Bronchial epithelial cell (primary cell): Measurements from ENCODE around the gene PCED1B. TPM values are rescaled to one million over a fixed set of nuclear protein-coding genes. Genes with fewer than 3 reads are reported as not detected.
"Not testable (repeated sequence)": the region's sequence is repeated elsewhere in the genome, so short reads cannot be mapped to it uniquely, and the experiment has no call there.

Experiments
- DNase-seq: peaks from one replicate; pipeline ENCODE4 v3.0.0-alpha.2; 2010; ENCODE audit warnings: low read depth
- FAIRE-seq: peaks from 2 replicates; lab custom pipeline; 2011; peaks lifted over from hg19 to GRCh38; lab: Jason Lieb, UNC
- H3K27me3 ChIP-seq: 2 replicates; pipeline ENCODE4 v1.5.1; 2011; ENCODE audit warnings: low read length; ENCODE audit not compliant: control insufficient read depth, insufficient read depth
- H3K36me3 ChIP-seq: 2 replicates; pipeline ENCODE4 v1.5.1; 2011; ENCODE audit warnings: low read length; ENCODE audit not compliant: control insufficient read depth, insufficient read depth
- H3K4me3 ChIP-seq: 2 replicates; pipeline ENCODE4 v1.5.1; 2011; ENCODE audit warnings: mild to moderate bottlenecking, low read depth, low read length, control low read depth
- CTCF ChIP-seq: IDR thresholded peaks from 2 replicates; pipeline ENCODE4 v1.5.1; 2011; ENCODE audit warnings: mild to moderate bottlenecking, moderate library complexity, low read length, control low read depth, inconsistent platforms; ENCODE audit not compliant: insufficient read depth, severe bottlenecking
- total RNA-seq: library from RNA; depleted of rRNA; stranded (reverse); fragments of >200 nt; gene quantifications from 2 replicates; pipeline ENCODE4 v1.2.1, GENCODE V29; 2014

Gene PCED1B
- total RNA-seq, 1 donor from 2014 or later: 1.3 TPM

- Histone ChIP-seq H3K36me3 (no peaks in the 10 kb centered on the region), H3K27me3 (no peaks in the 10 kb centered on the region), H3K4me3 (no peak overlapping the region)
- no peak for TF ChIP-seq CTCF
- DNase-seq: no peak
- FAIRE-seq: no peak
Observed at GRCh38 chr12:47111392-47111778, 32.0 kb downstream of the PCED1B start.

GRCh38 chr12:47111854-47112253 lies 32.4 kb downstream of the PCED1B start:
- no peak overlapping the region for H3K4me3 ChIP-seq
- no peak for FAIRE-seq
- H3K27me3 ChIP-seq: no peaks in the 10 kb centered on the region
- no peak for TF ChIP-seq CTCF
- DNase-seq: no peak
- no peaks in the 10 kb centered on the region for H3K36me3 ChIP-seq

- no peak for TF ChIP-seq CTCF
- no peaks in the 10 kb centered on the region for H3K36me3 ChIP-seq
- FAIRE-seq (no peak), DNase-seq (peak; percentile 56)
- H3K27me3 ChIP-seq: no peaks in the 10 kb centered on the region
- no peak overlapping the region for H3K4me3 ChIP-seq
Observed at GRCh38 chr12:47112679-47113078, 33.3 kb downstream of the PCED1B start.

- DNase-seq: no peak
- no peak overlapping the region for H3K4me3 ChIP-seq
- no peaks in the 10 kb centered on the region for H3K27me3 ChIP-seq
- FAIRE-seq: no peak
- no peaks in the 10 kb centered on the region for H3K36me3 ChIP-seq
- no peak for TF ChIP-seq CTCF
Observed at GRCh38 chr12:47114481-47114892, 35.1 kb downstream of the PCED1B start.

GRCh38 chr12:47117305-47117704 lies 37.9 kb downstream of the PCED1B start:
- H3K27me3 ChIP-seq, FAIRE-seq, H3K4me3 ChIP-seq, H3K36me3 ChIP-seq, DNase-seq: not testable (repeated sequence)

- Histone ChIP-seq H3K36me3 (no peaks in the 10 kb centered on the region), H3K4me3 (no peak overlapping the region), H3K27me3 (no peaks in the 10 kb centered on the region)
- TF ChIP-seq CTCF: no peak
- DNase-seq (no peak), FAIRE-seq (no peak)
Observed at GRCh38 chr12:47120736-47121135, 41.3 kb downstream of the PCED1B start.
